Measurements from ENCODE around the gene SST. TPM values are rescaled to one million over a fixed set of nuclear protein-coding genes. Genes with fewer than 3 reads are reported as not detected.
A peak's percentile ranks its signal among the peaks of the same experiment; 100 is the strongest.

Gene SST
- total RNA-seq, 4 donors from 2014 or later, result 14.2 to 29.5 (median 16.2) TPM; not detected in 1

- DNase-seq, result peak; percentile 13
- intact Hi-C loops (cut with DNase I; ENCODE audit: low total_unique reads) (loop anchor here (1.0 kb wide), 1 partner anchor 359 kb away; no protein-coding TSS in a partner anchor), in situ Hi-C loops (cut with MboI; ENCODE audit: low pct_ligation_motif_present in 1 of 4, low pct_unique_long_range_greater_than_20kb in 1 of 4, low sequenced_read_pairs in 3 of 4) (loop anchor here (5.0 to 10.0 kb wide), 3 partner anchors 356 to 454 kb away; no protein-coding TSS in a partner anchor)
- no peaks in the 10 kb centered on the region for H3K36me3 ChIP-seq
- H3K4me1 ChIP-seq, result peaks cover 0 to 4% (median 0%) of the 10 kb centered on the region in 4 donors
- H3K9me3 ChIP-seq, result no peaks in the 10 kb centered on the region
- WGBS, 2 donors (ENCODE audit: low coverage in 1 of 2), result 25 to 26% methylated on average over 5 of the region's 5 CpGs
- TF ChIP-seq POLR2A (IDR thresholded peaks at IDR 0.05), result no peak
- TF ChIP-seq POLR2AphosphoS5 (IDR thresholded peaks at IDR 0.05), result no peak
- peak in 4 of 5 experiments; percentile 36 to 56 (median 53) for TF ChIP-seq CTCF (IDR thresholded peaks at IDR 0.05)
- no peak for TF ChIP-seq EP300 (IDR thresholded peaks at IDR 0.05; ENCODE audit: low read depth)
- H3K4me3 ChIP-seq, result no peak overlapping the region
- H3K27ac ChIP-seq, result no peak overlapping the region
- peaks cover 18% of the 10 kb centered on the region for H3K27me3 ChIP-seq
Measured at GRCh38 chr3:187678726-187679268, 8.6 kb upstream of the SST start.

GRCh38 chr3:187677604-187678003, 7.4 kb upstream of the SST start:
- in situ Hi-C loops (cut with MboI; ENCODE audit: low pct_ligation_motif_present in 1 of 4, low pct_unique_long_range_greater_than_20kb in 1 of 4, low sequenced_read_pairs in 3 of 4) (loop anchor here (5.0 to 10.0 kb wide), 3 partner anchors 355 to 453 kb away; no protein-coding TSS in a partner anchor), intact Hi-C loops (cut with DNase I; ENCODE audit: low total_unique reads) (no loop called here)
- WGBS, 2 donors (ENCODE audit: low coverage in 1 of 2), result 0 to 30% methylated on average over 1 of the region's 1 CpG
- H3K4me3 ChIP-seq, result no peak overlapping the region
- DNase-seq, result no peak
- H3K9me3 ChIP-seq, result no peaks in the 10 kb centered on the region
- H3K4me1 ChIP-seq, result peaks cover 0 to 4% (median 0%) of the 10 kb centered on the region in 4 donors
- H3K27ac ChIP-seq, result no peak overlapping the region
- TF ChIP-seq POLR2A (IDR thresholded peaks at IDR 0.05) (no peak), POLR2AphosphoS5 (IDR thresholded peaks at IDR 0.05) (no peak), EP300 (IDR thresholded peaks at IDR 0.05; ENCODE audit: low read depth) (no peak), CTCF (IDR thresholded peaks at IDR 0.05) (no peak)
- no peaks in the 10 kb centered on the region for H3K36me3 ChIP-seq
- H3K27me3 ChIP-seq, result peaks cover 28% of the 10 kb centered on the region

GRCh38 chr3:187673012-187673411, 2.8 kb upstream of the SST start:
- Histone ChIP-seq H3K36me3 (no peaks in the 10 kb centered on the region), H3K9me3 (no peaks in the 10 kb centered on the region), H3K4me1 (no peaks in the 10 kb centered on the region), H3K27me3 (peaks cover 62% of the 10 kb centered on the region), H3K27ac (no peak overlapping the region), H3K4me3 (no peak overlapping the region)
- WGBS, 2 donors (ENCODE audit: low coverage in 1 of 2), result 60 to 67% methylated on average over 1 to 3 of the region's 3 CpGs
- in situ Hi-C loops (cut with MboI; ENCODE audit: low pct_ligation_motif_present in 1 of 4, low pct_unique_long_range_greater_than_20kb in 1 of 4, low sequenced_read_pairs in 3 of 4), result loop anchor here in 2 of 4 donors (10.0 kb wide), 1 partner anchor 448 kb away; no protein-coding TSS in a partner anchor
- TF ChIP-seq POLR2AphosphoS5 (IDR thresholded peaks at IDR 0.05) (no peak), POLR2A (IDR thresholded peaks at IDR 0.05) (no peak), CTCF (IDR thresholded peaks at IDR 0.05) (no peak), EP300 (IDR thresholded peaks at IDR 0.05; ENCODE audit: low read depth) (no peak)
- intact Hi-C loops (cut with DNase I; ENCODE audit: low total_unique reads), result no loop called here
- DNase-seq, result no peak

GRCh38 chr3:187667526-187667925, 2.7 kb downstream of the SST start:
- intact Hi-C loops (cut with DNase I; ENCODE audit: low total_unique reads), result no loop called here
- no peaks in the 10 kb centered on the region for H3K36me3 ChIP-seq
- H3K27me3 ChIP-seq, result peaks cover 45% of the 10 kb centered on the region
- H3K4me3 ChIP-seq, result no peak overlapping the region
- TF ChIP-seq POLR2AphosphoS5 (IDR thresholded peaks at IDR 0.05), result no peak
- TF ChIP-seq POLR2A (IDR thresholded peaks at IDR 0.05), result no peak
- TF ChIP-seq EP300 (IDR thresholded peaks at IDR 0.05; ENCODE audit: low read depth), result no peak
- TF ChIP-seq CTCF (IDR thresholded peaks at IDR 0.05), result no peak
- H3K9me3 ChIP-seq, result no peaks in the 10 kb centered on the region
- no peaks in the 10 kb centered on the region for H3K4me1 ChIP-seq
- in situ Hi-C loops (cut with MboI; ENCODE audit: low pct_ligation_motif_present in 1 of 4, low pct_unique_long_range_greater_than_20kb in 1 of 4, low sequenced_read_pairs in 3 of 4), result no loop called here
- no peak overlapping the region for H3K27ac ChIP-seq
- no peak for DNase-seq
